GM15510 (cell line): ENCODE results near the gene ANO9.

Experiments
- POLR2A ChIP-seq: IDR thresholded peaks from 3 replicates; pipeline ENCODE4 v1.6.1; 2011; ENCODE audit warnings: borderline replicate concordance; ENCODE audit not compliant: insufficient read length; ENCODE audit errors: extremely low read depth

ANO9 gene

GRCh38 chr11:394858-395655 lies 46.8 kb downstream of the ANO9 start:
- TF ChIP-seq POLR2A, result no peak

GRCh38 chr11:394034-394857 lies 47.6 kb downstream of the ANO9 start, which contains the start of gene PKP3:
TSS of gene PKP3 (plus strand) at chr11:394209. CDS start at chr11:394293, 84 bp downstream.
- TF ChIP-seq POLR2A, result no peak

GRCh38 chr11:393219-394033 lies 48.4 kb downstream of the ANO9 start:
- no peak for TF ChIP-seq POLR2A

GRCh38 chr11:392102-392777 lies 49.6 kb downstream of the ANO9 start:
- no peak for TF ChIP-seq POLR2A

- TF ChIP-seq POLR2A, result no peak
Observed at GRCh38 chr11:391117-392017, 50.4 kb downstream of the ANO9 start.

GRCh38 chr11:390175-390574 lies 51.6 kb downstream of the ANO9 start:
- TF ChIP-seq POLR2A, result no peak

GRCh38 chr11:387193-387793 lies 54.5 kb downstream of the ANO9 start:
- TF ChIP-seq POLR2A, result no peak

- no peak for TF ChIP-seq POLR2A
Observed at GRCh38 chr11:386483-386882, 55.3 kb downstream of the ANO9 start.

- TF ChIP-seq POLR2A, result no peak
Observed at GRCh38 chr11:385594-386351, 56.0 kb downstream of the ANO9 start.

- no peak for TF ChIP-seq POLR2A
Observed at GRCh38 chr11:384511-384910, 57.3 kb downstream of the ANO9 start.

GRCh38 chr11:383431-383830 lies 58.4 kb downstream of the ANO9 start:
- no peak for TF ChIP-seq POLR2A

- no peak for TF ChIP-seq POLR2A
Observed at GRCh38 chr11:382081-382629, 59.7 kb downstream of the ANO9 start.

GRCh38 chr11:381501-382072 lies 60.2 kb downstream of the ANO9 start:
- no peak for TF ChIP-seq POLR2A
